Measurements from ENCODE around the gene ZIC5. TPM values are rescaled to one million over a fixed set of nuclear protein-coding genes. Genes with fewer than 3 reads are reported as not detected.

Gene ZIC5
- under 1 TPM in 1 of 9 donors, not detected in 8; 0.04 TPM for total RNA-seq
- polyA plus RNA-seq: not detected
- long read RNA-seq, donor 1: 0 reads
- long read RNA-seq, donor 2: 0 reads
- long read RNA-seq, donor 3: 0 reads
- long read RNA-seq, donor 4: 0 reads
- long read RNA-seq, donor 5: 0 reads
- long read RNA-seq, donor 6: 0 reads
- long read RNA-seq, donor 7: 0 reads
- long read RNA-seq, donor 8: 0 reads
- long read RNA-seq, donor 9: 0 reads
- long read RNA-seq, donor 10: 0 reads

DNA sequence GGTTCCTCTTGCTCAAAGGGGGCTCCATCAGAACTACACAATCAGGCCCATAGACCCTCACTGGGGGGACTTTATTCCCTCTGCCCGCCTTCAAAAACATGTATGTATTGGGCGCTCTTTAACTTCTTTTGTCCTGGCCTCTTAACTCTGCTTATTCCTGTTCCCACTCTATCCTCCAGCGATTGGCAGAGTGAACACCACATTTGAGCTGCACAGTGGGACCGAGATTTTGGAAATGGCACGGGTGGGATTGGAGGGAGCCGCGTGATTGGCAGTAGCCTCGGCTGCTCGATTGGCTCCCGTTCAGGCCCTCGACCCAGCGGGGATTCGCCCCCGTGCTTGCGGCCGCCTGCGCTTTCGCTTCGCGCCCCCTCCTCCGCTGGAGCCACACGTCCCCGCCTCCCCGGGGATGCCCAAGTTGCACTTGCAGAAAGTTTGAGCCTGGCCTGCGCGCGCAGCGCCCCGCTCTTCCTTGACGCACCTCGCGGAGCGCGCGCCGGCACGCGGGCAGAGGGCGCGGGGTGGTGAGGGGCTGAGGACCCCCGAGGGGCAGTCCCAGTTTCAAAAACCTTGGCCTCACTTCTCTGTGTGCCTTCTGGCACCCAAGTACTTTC lies at the start of gene ZIC5:
Gene ZIC5, minus strand, starts transcription at position 192 of the 614 bp plus-strand sequence. Its CDS starts 164 bp downstream, at position 28.
- TF ChIP-seq POLR2A (IDR thresholded peaks at IDR 0.05) (no peak), CTCF (IDR thresholded peaks at IDR 0.05) (no peak)
- intact Hi-C loops (cut with DNase I): no loop called here
- peaks cover 96% of the 10 kb centered on the region for H3K27me3 ChIP-seq

GRCh38 chr13:100019780-100020356 lies 48.3 kb upstream of the ZIC5 start:
- no peak for DNase-seq
- no peaks in the 10 kb centered on the region for H3K36me3 ChIP-seq (replicated peaks in 1 of 2)
- H3K9me3 ChIP-seq (replicated peaks in 1 of 3): no peaks in the 10 kb centered on the region
- WGBS, 4 donors: 91 to 100% (median 95%) methylated on average over 2 to 3 of the region's 3 CpGs
- H3K4me3 ChIP-seq: no peak overlapping the region
- no peaks in the 10 kb centered on the region for H3K27me3 ChIP-seq
- no peak for TF ChIP-seq POLR2A (IDR thresholded peaks at IDR 0.05)
- TF ChIP-seq CTCF (IDR thresholded peaks at IDR 0.05): no peak
- intact Hi-C loops (cut with DNase I): no loop called here
- no peak overlapping the region for H3K27ac ChIP-seq
- H3K4me1 ChIP-seq (replicated peaks in 1 of 2): no peaks in the 10 kb centered on the region

More for the DNA sequence above, at the start of gene ZIC5:
- 1 to 13% (median 9%) methylated on average over 7 to 41 of the region's 41 CpGs for WGBS, 4 donors
- no peaks in the 10 kb centered on the region for H3K36me3 ChIP-seq (replicated peaks in 1 of 2)
- H3K4me1 ChIP-seq (replicated peaks in 1 of 2): peaks cover 0 to 27% of the 10 kb centered on the region in 2 donors
- H3K4me3 ChIP-seq: peak within 1 kb of the TSS in 1 of 4 donors; percentile 44
- peak in 1 of 7 donors; percentile 9 for DNase-seq
- no peaks in the 10 kb centered on the region for H3K9me3 ChIP-seq (replicated peaks in 1 of 3)
- no peak within 1 kb of the TSS for H3K27ac ChIP-seq

GRCh38 chr13:100014621-100015020 lies 43.1 kb upstream of the ZIC5 start:
- peaks cover 6% of the 10 kb centered on the region for H3K27me3 ChIP-seq
- 83 to 88% (median 86%) methylated on average over 1 of the region's 1 CpG for WGBS, 4 donors
- no peak overlapping the region for H3K27ac ChIP-seq
- intact Hi-C loops (cut with DNase I): no loop called here
- H3K9me3 ChIP-seq (replicated peaks in 1 of 3): no peaks in the 10 kb centered on the region
- no peaks in the 10 kb centered on the region for H3K36me3 ChIP-seq (replicated peaks in 1 of 2)
- no peaks in the 10 kb centered on the region for H3K4me1 ChIP-seq (replicated peaks in 1 of 2)
- TF ChIP-seq CTCF (IDR thresholded peaks at IDR 0.05): no peak
- TF ChIP-seq POLR2A (IDR thresholded peaks at IDR 0.05): no peak
- no peak overlapping the region for H3K4me3 ChIP-seq
- no peak for DNase-seq

GRCh38 chr13:99998261-99998660 lies 26.7 kb upstream of the ZIC5 start:
- Histone ChIP-seq H3K9me3 (replicated peaks in 1 of 3) (no peaks in the 10 kb centered on the region), H3K27ac (no peak overlapping the region), H3K4me1 (replicated peaks in 1 of 2) (no peaks in the 10 kb centered on the region), H3K27me3 (peaks cover 59% of the 10 kb centered on the region), H3K4me3 (no peak overlapping the region), H3K36me3 (replicated peaks in 1 of 2) (no peaks in the 10 kb centered on the region)
- no peak for DNase-seq
- WGBS, 4 donors: 84 to 95% (median 93%) methylated on average over 11 of the region's 11 CpGs
- intact Hi-C loops (cut with DNase I): no loop called here
- TF ChIP-seq POLR2A (IDR thresholded peaks at IDR 0.05): no peak
- no peak for TF ChIP-seq CTCF (IDR thresholded peaks at IDR 0.05)

All from adrenal gland (tissue), 19 donors.